Testis (tissue), 2 donors: ENCODE data around the gene WDR33.

ENCODE experiments used
- POLR2A ChIP-seq: fragments of 450-650 bp; IDR thresholded peaks from one replicate; pipeline ENCODE4 v1.6.1; 2017; ENCODE audit warnings: antibody characterized with exemption, mild to moderate bottlenecking, moderate library complexity
- TF ChIP-seq, protein P1 (sequence below), 3 experiments: fragments of 450-650 bp in 2 of 3; fragments of 200-600 bp in 1 of 3; sonication (generic) in 1 of 3; IDR thresholded peaks; one replicate each; pipeline ENCODE4 v1.5.1; 2016 to 2019; ENCODE audit warnings: antibody characterized with exemption in 3 of 3, mild to moderate bottlenecking in 2 of 3, moderate library complexity in 1 of 3

GRCh38 chr2:127820080-127820668 is 9.2 kb upstream of the WDR33 start:
- TF ChIP-seq POLR2A = no peak
- TF ChIP-seq, protein P1, sequence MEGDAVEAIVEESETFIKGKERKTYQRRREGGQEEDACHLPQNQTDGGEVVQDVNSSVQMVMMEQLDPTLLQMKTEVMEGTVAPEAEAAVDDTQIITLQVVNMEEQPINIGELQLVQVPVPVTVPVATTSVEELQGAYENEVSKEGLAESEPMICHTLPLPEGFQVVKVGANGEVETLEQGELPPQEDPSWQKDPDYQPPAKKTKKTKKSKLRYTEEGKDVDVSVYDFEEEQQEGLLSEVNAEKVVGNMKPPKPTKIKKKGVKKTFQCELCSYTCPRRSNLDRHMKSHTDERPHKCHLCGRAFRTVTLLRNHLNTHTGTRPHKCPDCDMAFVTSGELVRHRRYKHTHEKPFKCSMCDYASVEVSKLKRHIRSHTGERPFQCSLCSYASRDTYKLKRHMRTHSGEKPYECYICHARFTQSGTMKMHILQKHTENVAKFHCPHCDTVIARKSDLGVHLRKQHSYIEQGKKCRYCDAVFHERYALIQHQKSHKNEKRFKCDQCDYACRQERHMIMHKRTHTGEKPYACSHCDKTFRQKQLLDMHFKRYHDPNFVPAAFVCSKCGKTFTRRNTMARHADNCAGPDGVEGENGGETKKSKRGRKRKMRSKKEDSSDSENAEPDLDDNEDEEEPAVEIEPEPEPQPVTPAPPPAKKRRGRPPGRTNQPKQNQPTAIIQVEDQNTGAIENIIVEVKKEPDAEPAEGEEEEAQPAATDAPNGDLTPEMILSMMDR (IDR thresholded peaks at IDR 0.05) = no peak
